HepG2 (cell line): Measurements from ENCODE around the gene ULK4. TPM values are rescaled to one million over a fixed set of nuclear protein-coding genes. Genes with fewer than 3 reads are reported as not detected.

ENCODE experiments used
- ATAC-seq: fragments of 200-7000 bp; cut with Tn5 transposase; 3 replicates; pipeline ENCODE4 v1.9.1; 2020; ENCODE audit warnings: mild to moderate bottlenecking, moderate library complexity
- BruUV-seq: library from RNA; stranded (reverse); fragments of 400-500 nt; replicated peaks from 2 replicates; lab custom pipeline; 2021; lab: Mats Ljungman, UMichigan
- CTCF ChIA-PET: fragments of 300-600 bp; formaldehyde crosslinking; extraction: SDS; loops from one replicate; lab custom pipeline; 2021; ENCODE audit warnings: low total read pairs, inconsistent platforms, low intra/inter-chr PET ratio; lab: Yijun Ruan, JAX
- POLR2A ChIA-PET: fragments of 350-600 bp; sonication (Branson Sonifier 250); formaldehyde crosslinking; loops from one replicate; lab custom pipeline; 2020; ENCODE audit warnings: antibody characterized with exemption, inconsistent platforms; lab: Yijun Ruan, JAX
- DNase-seq: peaks from one replicate; pipeline ENCODE4 v3.0.0-alpha.2; 2015; ENCODE audit warnings: low spot score
- FAIRE-seq: peaks from 3 replicates; lab custom pipeline; 2011; peaks lifted over from hg19 to GRCh38; lab: Jason Lieb, UNC
- H2AFZ ChIP-seq: one replicate; pipeline ENCODE4 v1.6.1; 2011; ENCODE audit warnings: low read length, inconsistent platforms
- H3K27ac ChIP-seq: fragments of 300-600 bp; 3 replicates; pipeline ENCODE4 v1.8.0; 2011; ENCODE audit warnings: mixed run types, mild to moderate bottlenecking, mixed read lengths, low read length, inconsistent platforms; ENCODE audit not compliant: insufficient read depth; ENCODE audit errors: extremely low read length
- H3K27me3 ChIP-seq, 2 experiments: fragments of 200-600 bp in 1 of 2; 2 replicates in 1 of 2; 3 replicates in 1 of 2; pipeline versions ENCODE4 v1.6.0 to v1.8.0; 2011; ENCODE audit warnings: low read length in 2 of 2, mild to moderate bottlenecking in 2 of 2, moderate library complexity in 2 of 2, inconsistent platforms in 1 of 2; ENCODE audit not compliant: insufficient read depth in 2 of 2, control insufficient read depth in 1 of 2
- H3K36me3 ChIP-seq, 2 experiments: fragments of 200-600 bp in 1 of 2; replicated peaks in 1 of 2; 2 replicates in 1 of 2; 3 replicates in 1 of 2; pipeline versions ENCODE4 v1.5.1 to v1.8.0; 2011; ENCODE audit warnings: low read length in 2 of 2, inconsistent platforms in 1 of 2; ENCODE audit not compliant: insufficient read depth in 2 of 2, control insufficient read depth in 1 of 2
- H3K4me1 ChIP-seq: 2 replicates; pipeline ENCODE4 v1.5.1; 2012; ENCODE audit warnings: low read length, inconsistent platforms; ENCODE audit not compliant: insufficient read depth
- H3K4me2 ChIP-seq: 2 replicates; pipeline ENCODE4 v1.6.0; 2011; ENCODE audit warnings: low read depth, low read length, inconsistent platforms
- H3K4me3 ChIP-seq, 3 experiments: fragments of 200-600 bp in 1 of 3; sonication (generic), shearing (Covaris generic) in 1 of 3; replicated peaks in 1 of 3; 2 replicates each; pipeline ENCODE4 v1.5.1; 2011 to 2016; ENCODE audit warnings: low read length in 3 of 3, inconsistent platforms in 2 of 3, low read depth in 2 of 3, mild to moderate bottlenecking in 2 of 3, control low read depth in 1 of 3, mixed read lengths in 1 of 3; ENCODE audit not compliant: insufficient read depth in 1 of 3
- H3K79me2 ChIP-seq: one replicate; pipeline ENCODE4 v1.6.1; 2011; ENCODE audit warnings: low read length, inconsistent platforms; ENCODE audit not compliant: insufficient read depth
- H3K9ac ChIP-seq: 2 replicates; pipeline ENCODE4 v1.6.0; 2011; ENCODE audit warnings: mild to moderate bottlenecking, low read depth, low read length, inconsistent platforms; ENCODE audit not compliant: insufficient read depth
- H3K9me3 ChIP-seq: 2 replicates; pipeline ENCODE4 v1.5.1; 2012; ENCODE audit warnings: mild to moderate bottlenecking, low read length
- H4K20me1 ChIP-seq: 2 replicates; pipeline ENCODE4 v1.6.0; 2011; ENCODE audit warnings: inconsistent platforms, mild to moderate bottlenecking, low read length, moderate library complexity; ENCODE audit not compliant: insufficient read depth
- GLI4 ChIP-seq: sonication (generic); formaldehyde crosslinking; IDR thresholded peaks from 2 replicates; pipeline ENCODE4 v1.5.1; 2020; ENCODE audit warnings: missing genetic modification reagents, mild to moderate bottlenecking, moderate library complexity, borderline replicate concordance
- GTF3A ChIP-seq: sonication (generic); formaldehyde crosslinking; conservative IDR thresholded peaks from 2 replicates; pipeline ENCODE4 v1.4.0; 2020; ENCODE audit warnings: mild to moderate bottlenecking, missing genetic modification reagents
- HDAC6 ChIP-seq: fragments of 200-600 bp; sonication (generic); IDR thresholded peaks from 2 replicates; pipeline ENCODE4 v1.7.0; 2017; ENCODE audit warnings: mild to moderate bottlenecking, antibody characterized with exemption, low read length, low read depth
- ISX ChIP-seq: sonication (generic); formaldehyde crosslinking; conservative IDR thresholded peaks from 2 replicates; pipeline ENCODE4 v1.5.0; 2020; ENCODE audit warnings: missing genetic modification reagents
- KLF12 ChIP-seq: sonication (generic); formaldehyde crosslinking; IDR thresholded peaks from 2 replicates; pipeline ENCODE4 v1.4.0; 2020; ENCODE audit warnings: missing genetic modification reagents, borderline replicate concordance
- MXI1 ChIP-seq: IDR thresholded peaks from 3 replicates; pipeline ENCODE4 v1.6.1; 2012; ENCODE audit warnings: low read depth, low read length, inconsistent platforms, borderline replicate concordance
- NR0B2 ChIP-seq: sonication (generic); formaldehyde crosslinking; IDR thresholded peaks from 2 replicates; pipeline ENCODE4 v1.4.0; 2020; ENCODE audit warnings: mild to moderate bottlenecking, missing genetic modification reagents
- PLRG1 ChIP-seq: fragments of 450-650 bp; conservative IDR thresholded peaks from 2 replicates; pipeline ENCODE4 v1.6.1; 2016
- RBAK ChIP-seq: sonication (generic); formaldehyde crosslinking; IDR thresholded peaks from 2 replicates; pipeline ENCODE4 v1.5.1; 2020; ENCODE audit warnings: mild to moderate bottlenecking, missing genetic modification reagents
- TAF1 ChIP-seq: sonication (generic); formaldehyde crosslinking; IDR thresholded peaks from 2 replicates; pipeline ENCODE4 v1.4.0; 2020; ENCODE audit warnings: missing genetic modification reagents
- XRCC5 ChIP-seq: fragments of 200-400 bp; formaldehyde crosslinking; optimal IDR thresholded peaks from 2 replicates; pipeline ENCODE3; 2017; ENCODE audit warnings: mild to moderate bottlenecking, low read length
- ZFP62 ChIP-seq: sonication (generic); formaldehyde crosslinking; IDR thresholded peaks from 2 replicates; pipeline ENCODE4 v1.4.0; 2020; ENCODE audit warnings: missing genetic modification reagents
- ZNF24 ChIP-seq: fragments of 450-650 bp; IDR thresholded peaks from 2 replicates; pipeline ENCODE4 v1.6.1; 2017; ENCODE audit warnings: antibody characterized with exemption, mild to moderate bottlenecking
- ZNF253 ChIP-seq: sonication (generic); formaldehyde crosslinking; IDR thresholded peaks from 2 replicates; pipeline ENCODE4 v1.8.0; 2022; ENCODE audit warnings: mild to moderate bottlenecking, missing genetic modification reagents, borderline replicate concordance
- ZNF264 ChIP-seq: sonication (generic); formaldehyde crosslinking; IDR thresholded peaks from 2 replicates; pipeline ENCODE4 v1.4.0; 2020; ENCODE audit warnings: missing genetic modification reagents
- ZNF44 ChIP-seq: sonication (generic); formaldehyde crosslinking; IDR thresholded peaks from 2 replicates; pipeline ENCODE4 v1.5.1; 2020; ENCODE audit warnings: mild to moderate bottlenecking, missing genetic modification reagents
- ZNF878 ChIP-seq: sonication (generic); formaldehyde crosslinking; IDR thresholded peaks from 2 replicates; pipeline ENCODE4 v1.8.1; 2023; ENCODE audit warnings: mild to moderate bottlenecking, missing genetic modification reagents, moderate library complexity
- WGBS: methylation state at CpG from one replicate; pipeline ENCODE4 v1.1.6; 2017; ENCODE audit warnings: low lambda C conversion rate; 5-methylcytosine and 5-hydroxymethylcytosine counted together
- in situ Hi-C: cut with HindIII; loops from 2 replicates; pipeline ENCODE4 v1.10.0; 2017; ENCODE audit warnings: low pct_unique_long_range_greater_than_20kb; ENCODE audit not compliant: extremely low pct_ligation_motif_present
- intact Hi-C: fragments of 100-400 bp; cut with micrococcal nuclease; formaldehyde crosslinking; loops from one replicate; pipeline ENCODE4 v1.10.0; 2022; ENCODE audit not compliant: unreplicated experiment
- polyA plus RNA-seq, 8 experiments: library from polyadenylated mRNA; depleted of rRNA in 3 of 8; stranded (reverse) in 7 of 8; unstranded in 1 of 8; fragments of >200 nt; fragmentation: Illumina TruSeq in 4 of 8; extraction: Trizol in 4 of 8; gene quantifications; 2 replicates each; pipeline versions ENCODE4 v1.2.1 to v1.2.3, GENCODE V29; 2011 to 2016; ENCODE audit warnings: low read depth in 4 of 8, missing spikeins in 1 of 8, mixed read lengths in 1 of 8; ENCODE audit not compliant: insufficient read depth in 1 of 8
- total RNA-seq, 5 experiments: library from RNA; depleted of rRNA; stranded (reverse); fragments of >200 nt; fragmentation: Illumina TruSeq; extraction: Trizol; gene quantifications; 2 replicates each; pipeline ENCODE4 v1.2.3, GENCODE V29; 2016; ENCODE audit warnings: low read depth in 1 of 5
- TF ChIP-seq, protein P1 (sequence below): sonication (generic); formaldehyde crosslinking; IDR thresholded peaks from 2 replicates; pipeline ENCODE4 v1.9.0; 2021; ENCODE audit warnings: missing genetic modification reagents, mild to moderate bottlenecking, borderline replicate concordance
- TF ChIP-seq, protein P2 (sequence below): sonication (generic); formaldehyde crosslinking; IDR thresholded peaks from 2 replicates; pipeline ENCODE4 v1.5.0; 2020; ENCODE audit warnings: missing genetic modification reagents, mild to moderate bottlenecking, borderline replicate concordance

ULK4 gene
- total and polyA plus RNA-seq, 2 of the 13 experiments (the other 11 are each of a cell fraction or from before 2014, with no cell fraction given): 6.7 to 11.8 TPM

DNA sequence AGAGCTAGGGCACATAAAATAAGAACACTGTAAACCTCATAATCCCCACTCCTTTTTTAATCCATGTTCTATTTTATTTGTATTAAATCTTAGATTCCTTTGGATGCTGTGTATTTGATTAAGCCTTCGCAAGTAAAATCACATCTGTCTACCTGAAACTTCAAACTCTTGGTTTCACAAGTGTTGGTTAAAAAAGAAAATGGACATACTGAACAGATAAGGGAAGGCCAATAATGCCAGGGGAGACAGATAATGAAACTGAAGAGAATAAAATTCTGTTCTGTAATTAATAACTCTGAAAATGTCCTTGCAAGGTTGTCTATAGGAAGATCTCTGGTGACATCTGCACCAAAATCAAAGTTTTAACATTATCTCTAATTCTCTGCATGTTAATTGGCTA, 114.2 kb downstream of the ULK4 start (continued):
- no peak for TF ChIP-seq KLF12 (CRISPR knock-in tag)

- ChIA-PET CTCF (no interaction called here), POLR2A (no interaction called here)
- DNase-seq (no peak), ATAC-seq (no peak), FAIRE-seq (no peak)
- H3K27ac ChIP-seq: no peak overlapping the region
- H3K4me3 ChIP-seq: no peak overlapping the region
- H3K4me1 ChIP-seq: 0 out of 2 replicates have a peak, but pooled peaks cover 6% of the 10 kb centered on the region
- H3K4me2 ChIP-seq: no peak overlapping the region
- intact Hi-C loops (no loop called here), in situ Hi-C loops (no loop called here)
- TF ChIP-seq ZNF24 (no peak), ZNF264 (CRISPR knock-in tag) (no peak), ZFP62 (CRISPR knock-in tag) (no peak), GTF3A (CRISPR knock-in tag) (no peak), ZNF878 (CRISPR knock-in tag) (no peak), HDAC6 (no peak), ZNF44 (no peak), NR0B2 (no peak), ZNF253 (CRISPR knock-in tag) (no peak), TAF1 (CRISPR knock-in tag) (no peak), XRCC5 (no peak), MXI1 (no peak), ISX (CRISPR knock-in tag) (no peak), GLI4 (CRISPR knock-in tag) (no peak), PLRG1 (no peak), RBAK (CRISPR knock-in tag) (no peak)
- TF ChIP-seq, protein P1, sequence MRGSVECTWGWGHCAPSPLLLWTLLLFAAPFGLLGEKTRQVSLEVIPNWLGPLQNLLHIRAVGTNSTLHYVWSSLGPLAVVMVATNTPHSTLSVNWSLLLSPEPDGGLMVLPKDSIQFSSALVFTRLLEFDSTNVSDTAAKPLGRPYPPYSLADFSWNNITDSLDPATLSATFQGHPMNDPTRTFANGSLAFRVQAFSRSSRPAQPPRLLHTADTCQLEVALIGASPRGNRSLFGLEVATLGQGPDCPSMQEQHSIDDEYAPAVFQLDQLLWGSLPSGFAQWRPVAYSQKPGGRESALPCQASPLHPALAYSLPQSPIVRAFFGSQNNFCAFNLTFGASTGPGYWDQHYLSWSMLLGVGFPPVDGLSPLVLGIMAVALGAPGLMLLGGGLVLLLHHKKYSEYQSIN (CRISPR knock-in tag): no peak
- TF ChIP-seq, protein P2, sequence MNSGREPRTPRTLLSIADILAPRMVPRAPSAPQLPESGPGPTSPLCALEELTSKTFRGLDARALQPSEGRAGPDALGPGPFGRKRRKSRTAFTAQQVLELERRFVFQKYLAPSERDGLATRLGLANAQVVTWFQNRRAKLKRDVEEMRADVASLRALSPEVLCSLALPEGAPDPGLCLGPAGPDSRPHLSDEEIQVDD (CRISPR knock-in tag): no peak
- BruUV-seq: no TSS peak
- H2AFZ ChIP-seq: no peak overlapping the region
- H3K36me3 ChIP-seq: no peaks in the 10 kb centered on the region
- 100% methylated on average over 1 of the region's 1 CpG for WGBS
- H3K9ac ChIP-seq: no peak overlapping the region
- H3K79me2 ChIP-seq: no peaks in the 10 kb centered on the region
- no peaks in the 10 kb centered on the region for H4K20me1 ChIP-seq
- H3K27me3 ChIP-seq: no peaks in the 10 kb centered on the region
- H3K9me3 ChIP-seq: no peaks in the 10 kb centered on the region
Measured at GRCh38 chr3:41846850-41847249, 115.1 kb downstream of the ULK4 start.
